H9 (cell line): ENCODE measurements around the gene COPG1. TPM values are rescaled to one million over a fixed set of nuclear protein-coding genes. Genes with fewer than 3 reads are reported as not detected.

Source experiments
- DNase-seq: peaks from one replicate; pipeline ENCODE4 v3.0.0-alpha.2; 2017
- H2AFZ ChIP-seq: one replicate; pipeline ENCODE4 v1.6.1; 2013; ENCODE audit warnings: mild to moderate bottlenecking, low read length, control low read depth, moderate library complexity
- H2AK5ac ChIP-seq: 2 replicates; pipeline ENCODE4 v1.6.1; 2013; ENCODE audit warnings: low read length, control low read depth, mixed read lengths; ENCODE audit not compliant: insufficient read length
- H2BK120ac ChIP-seq: one replicate; pipeline ENCODE4 v1.6.1; 2013; ENCODE audit warnings: low read depth, mild to moderate bottlenecking, low read length, control low read depth, inconsistent platforms; ENCODE audit not compliant: poor library complexity, severe bottlenecking
- H2BK12ac ChIP-seq: 2 replicates; pipeline ENCODE4 v1.6.1; 2013; ENCODE audit warnings: low read length, control low read depth, mixed read lengths, low read depth; ENCODE audit not compliant: insufficient read length
- H2BK15ac ChIP-seq: 2 replicates; pipeline ENCODE4 v1.6.1; 2013; ENCODE audit warnings: low read depth, low read length, control low read depth
- H2BK20ac ChIP-seq: one replicate; pipeline ENCODE4 v1.6.1; 2013; ENCODE audit warnings: low read depth, mild to moderate bottlenecking, low read length, control low read depth, inconsistent platforms; ENCODE audit not compliant: poor library complexity, severe bottlenecking
- H2BK5ac ChIP-seq: 2 replicates; pipeline ENCODE4 v1.6.1; 2013; ENCODE audit warnings: low read length, control low read depth, mixed read lengths; ENCODE audit not compliant: insufficient read length
- H3K14ac ChIP-seq: 2 replicates; pipeline ENCODE4 v1.6.1; 2013; ENCODE audit warnings: low read length, control low read depth; ENCODE audit not compliant: insufficient read depth
- H3K18ac ChIP-seq: 2 replicates; pipeline ENCODE4 v1.6.1; 2013; ENCODE audit warnings: low read depth, mild to moderate bottlenecking, mixed read lengths, low read length, control low read depth; ENCODE audit not compliant: insufficient read length
- H3K23ac ChIP-seq: 2 replicates; pipeline ENCODE4 v1.6.1; 2013; ENCODE audit warnings: low read length, control low read depth, mixed read lengths, low read depth; ENCODE audit not compliant: insufficient read length
- H3K23me2 ChIP-seq: 2 replicates; pipeline ENCODE4 v1.6.1; 2013; ENCODE audit warnings: low read depth, mild to moderate bottlenecking, mixed read lengths, low read length, control low read depth; ENCODE audit not compliant: insufficient read length, poor library complexity, severe bottlenecking
- H3K27ac ChIP-seq: 2 replicates; pipeline ENCODE4 v1.5.1; 2013; ENCODE audit warnings: low read length, control low read depth, mixed read lengths, low read depth; ENCODE audit not compliant: insufficient read length
- H3K27me3 ChIP-seq: 2 replicates; pipeline ENCODE4 v1.6.1; 2013; ENCODE audit warnings: low read length, control low read depth, inconsistent platforms; ENCODE audit not compliant: insufficient read depth
- H3K4ac ChIP-seq: 2 replicates; pipeline ENCODE4 v1.6.1; 2013; ENCODE audit warnings: low read depth, mild to moderate bottlenecking, control low read depth, inconsistent platforms, low read length, moderate library complexity
- H3K4me1 ChIP-seq: 2 replicates; pipeline ENCODE4 v1.6.1; 2013; ENCODE audit warnings: low read length, control low read depth, inconsistent platforms; ENCODE audit not compliant: insufficient read depth
- H3K4me2 ChIP-seq: 2 replicates; pipeline ENCODE4 v1.6.1; 2013; ENCODE audit warnings: low read length, control low read depth, mixed read lengths; ENCODE audit not compliant: insufficient read length, insufficient read depth
- H3K56ac ChIP-seq: 2 replicates; pipeline ENCODE4 v1.6.1; 2013; ENCODE audit warnings: low read depth, mild to moderate bottlenecking, mixed read lengths, low read length, control low read depth; ENCODE audit not compliant: insufficient read length
- H3K79me1 ChIP-seq: 2 replicates; pipeline ENCODE4 v1.6.1; 2013; ENCODE audit warnings: low read depth, mild to moderate bottlenecking, moderate library complexity, low read length, control low read depth, inconsistent platforms; ENCODE audit not compliant: insufficient read depth, poor library complexity, severe bottlenecking
- H3K79me2 ChIP-seq: 2 replicates; pipeline ENCODE4 v1.6.1; 2013; ENCODE audit warnings: low read length, control low read depth, inconsistent platforms; ENCODE audit not compliant: insufficient read depth
- H3K9ac ChIP-seq: 2 replicates; pipeline ENCODE4 v1.6.1; 2013; ENCODE audit warnings: low read length, control low read depth, mixed read lengths; ENCODE audit not compliant: insufficient read length; ENCODE audit errors: extremely low read depth
- H3K9me3 ChIP-seq: one replicate; pipeline ENCODE4 v1.6.1; 2013; ENCODE audit warnings: low read depth, low read length, inconsistent platforms; ENCODE audit not compliant: control insufficient read depth
- H3T11ph ChIP-seq: one replicate; pipeline ENCODE4 v1.6.1; 2013; ENCODE audit warnings: mild to moderate bottlenecking, low read length, control low read depth, inconsistent platforms
- H4K20me1 ChIP-seq: one replicate; pipeline ENCODE4 v1.6.1; 2013; ENCODE audit not compliant: control insufficient read depth, insufficient read length, insufficient read depth
- H4K5ac ChIP-seq: 2 replicates; pipeline ENCODE4 v1.6.1; 2013; ENCODE audit warnings: low read depth, mild to moderate bottlenecking, mixed read lengths, low read length, control low read depth; ENCODE audit not compliant: insufficient read length
- H4K8ac ChIP-seq: replicated peaks from 2 replicates; pipeline ENCODE4 v1.6.1; 2013; ENCODE audit warnings: low read length, control low read depth, mixed read lengths, low read depth; ENCODE audit not compliant: insufficient read length
- H4K91ac ChIP-seq: 2 replicates; pipeline ENCODE4 v1.6.1; 2013; ENCODE audit warnings: low read depth, mild to moderate bottlenecking, moderate library complexity, mixed read lengths, low read length, control low read depth; ENCODE audit not compliant: insufficient read length
- H3K27ac Mint-ChIP-seq, 3 experiments: 2 replicates in 2 of 3; 3 replicates in 1 of 3; pipeline ENCODE4 v1.8.0; 2020 to 2021; ENCODE audit warnings: mixed read lengths in 3 of 3, mild to moderate bottlenecking in 1 of 3, moderate library complexity in 1 of 3
- H3K27me3 Mint-ChIP-seq: 2 replicates; pipeline ENCODE4 v1.8.0; 2021; ENCODE audit warnings: low read depth, mild to moderate bottlenecking, moderate library complexity, mixed read lengths
- H3K36me3 Mint-ChIP-seq, 3 experiments: 2 replicates in 2 of 3; 3 replicates in 1 of 3; pipeline ENCODE4 v1.8.0; 2020 to 2021; ENCODE audit warnings: low read depth in 3 of 3, mixed read lengths in 3 of 3; ENCODE audit not compliant: insufficient read depth in 1 of 3
- H3K4me1 Mint-ChIP-seq, 2 experiments: 2 replicates each; pipeline ENCODE4 v1.8.0; 2020; ENCODE audit warnings: mixed read lengths in 2 of 2
- H3K4me3 Mint-ChIP-seq, 2 experiments: 2 replicates in 1 of 2; 3 replicates in 1 of 2; pipeline ENCODE4 v1.8.0; 2020 to 2021; ENCODE audit warnings: mild to moderate bottlenecking in 2 of 2, mixed read lengths in 2 of 2, moderate library complexity in 1 of 2
- H3K9me3 Mint-ChIP-seq, 2 experiments: 2 replicates in 1 of 2; 3 replicates in 1 of 2; pipeline ENCODE4 v1.8.0; 2020; ENCODE audit warnings: mild to moderate bottlenecking in 2 of 2, mixed read lengths in 2 of 2, moderate library complexity in 1 of 2
- CTCF ChIP-seq: fragments of 200-600 bp; sonication (generic); conservative IDR thresholded peaks from 3 replicates; pipeline ENCODE4 v1.8.0; 2021; ENCODE audit warnings: antibody characterized with exemption, mild to moderate bottlenecking
- WGBS: extraction: QIAGEN DNeasy Blood & Tissue Kit; methylation state at CpG from one replicate; pipeline ENCODE4 v1.1.7; 2013; ENCODE audit warnings: missing lambda C conversion rate, low lambda C conversion rate, mixed read lengths; ENCODE audit not compliant: insufficient read length; ENCODE audit errors: extremely low coverage; 5-methylcytosine and 5-hydroxymethylcytosine counted together
- total RNA-seq: library from RNA; stranded (reverse); gene quantifications from 2 replicates; pipeline ENCODE4 v1.2.1, GENCODE V29; 2021

COPG1 gene
- total RNA-seq, 1 experiment from 2014 or later = 147 TPM

DNA sequence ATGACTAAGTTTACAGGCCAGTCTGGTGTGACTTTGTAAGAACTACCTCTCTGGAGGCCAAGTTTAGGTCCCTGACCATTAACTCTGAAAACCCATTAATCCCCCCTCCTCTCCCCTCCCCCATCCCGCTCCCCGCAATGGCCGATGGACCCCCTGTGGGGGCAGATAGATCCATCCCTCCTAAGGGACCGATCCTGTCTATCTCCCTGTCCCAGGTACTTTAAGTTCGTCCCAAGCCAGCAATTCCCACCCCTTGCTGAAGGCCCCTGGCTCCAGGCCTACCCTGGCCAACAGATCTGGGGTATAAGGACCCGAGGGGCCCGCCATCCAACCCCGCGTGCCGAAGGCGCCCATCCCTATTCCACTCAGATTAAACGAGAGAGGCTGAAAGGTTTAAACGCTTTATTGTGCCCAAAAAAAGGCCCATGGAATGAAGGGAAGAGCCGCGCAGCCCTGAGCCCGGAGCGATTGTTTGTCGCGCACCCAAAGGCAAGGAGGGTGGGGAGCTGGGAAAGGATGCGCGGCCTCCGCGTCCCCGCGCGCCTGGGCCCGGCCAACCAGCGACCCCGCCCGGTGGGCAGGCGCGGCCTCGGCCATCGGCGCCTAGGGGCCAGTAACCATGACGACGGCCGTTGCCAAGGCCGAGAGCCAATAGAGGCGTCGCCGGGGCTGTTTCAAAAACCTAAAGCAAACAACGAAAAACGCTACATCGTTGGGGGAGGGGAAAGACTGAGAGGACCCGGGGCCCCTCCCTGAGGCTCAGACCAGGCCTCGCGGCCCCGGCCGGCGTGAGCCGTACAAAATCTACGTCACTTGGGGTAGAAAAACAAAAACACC is 65.2 kb downstream of the COPG1 start:
- Histone ChIP-seq H2BK20ac (no peak overlapping the region), H2AFZ (no peak overlapping the region), H3K18ac (peak overlapping the region; percentile 72), H2BK5ac (no peak overlapping the region), H3K9me3 (no peaks in the 10 kb centered on the region), H3K4me2 (peak overlapping the region; percentile 74), H3K79me2 (no peaks in the 10 kb centered on the region), H3K4me1 (no peaks in the 10 kb centered on the region), H2BK15ac (no peak overlapping the region), H4K91ac (no peak overlapping the region), H3K14ac (peak overlapping the region; percentile 94), H3K9ac (peak overlapping the region; percentile 99), H3K27me3 (no peaks in the 10 kb centered on the region), H3K56ac (no peak overlapping the region), H3K79me1 (no peaks in the 10 kb centered on the region), H3K4ac (no peak overlapping the region; the same call in 1 of the 2 replicates), H3K27ac (no peak overlapping the region), H3T11ph (no peak overlapping the region), H3K23me2 (peaks cover 4% of the 10 kb centered on the region), H2BK12ac (no peak overlapping the region), H2AK5ac (no peak overlapping the region), H4K20me1 (no peaks in the 10 kb centered on the region), H3K23ac (no peak overlapping the region), H2BK120ac (no peak overlapping the region), H4K5ac (no peak overlapping the region), H4K8ac (no peak overlapping the region)
- peak; percentile 92 for DNase-seq
- Mint-ChIP-seq H3K27me3 (peaks cover 3% of the 10 kb centered on the region; the same call in 1 of the 2 replicates), H3K4me3 (peak overlapping the region; percentile 90 to 94), H3K36me3 (peaks cover 3 to 10% (median 4%) of the 10 kb centered on the region in 3 experiments; a peak in 5 of 7 replicates), H3K27ac (peak overlapping the region; percentile 44 to 85 (median 62); a peak in 3 of 7 replicates), H3K9me3 (no peaks in the 10 kb centered on the region; a peak in 1 of 5 replicates), H3K4me1 (peaks cover 11 to 20% of the 10 kb centered on the region in 2 experiments)
- WGBS = no CpG with 5 or more reads among the region's 53 CpGs
- TF ChIP-seq CTCF = peak; percentile 25; the same call in 1 of the 3 replicates
